Measurements from ENCODE around the gene ZNF74. TPM values are rescaled to one million over a fixed set of nuclear protein-coding genes. Genes with fewer than 3 reads are reported as not detected.
"Not testable (repeated sequence)": the region's sequence is repeated elsewhere in the genome, so short reads cannot be mapped to it uniquely, and the experiment has no call there.

Gene ZNF74
- total RNA-seq, 2 donors from 2014 or later: 8.3 to 11.7 TPM

GRCh38 chr22:20446383-20446970, 52.5 kb downstream of the ZNF74 start:
- Mint-ChIP-seq H3K9me3 (no peaks in the 10 kb centered on the region), H3K27me3 (ENCODE audit: low read depth) (no peaks in the 10 kb centered on the region), H3K4me3 (no peak overlapping the region), H3K36me3 (ENCODE audit: insufficient read depth in 2 of 2) (peaks cover 2 to 6% of the 10 kb centered on the region in 2 donors), H3K27ac (no peak overlapping the region), H3K4me1 (ENCODE audit: low read depth) (no peaks in the 10 kb centered on the region)
- ATAC-seq (replicated peaks in 1 of 2): no peak
- DNase-seq: no peak

- Mint-ChIP-seq H3K4me3 (no peak overlapping the region), H3K27ac (no peak overlapping the region), H3K4me1 (ENCODE audit: low read depth) (no peaks in the 10 kb centered on the region), H3K27me3 (ENCODE audit: low read depth) (no peaks in the 10 kb centered on the region), H3K36me3 (ENCODE audit: insufficient read depth in 2 of 2) (peaks cover 2 to 6% of the 10 kb centered on the region in 2 donors), H3K9me3 (no peaks in the 10 kb centered on the region)
- ATAC-seq (replicated peaks in 1 of 2): no peak
- DNase-seq: no peak
These were observed 54.7 kb downstream of the ZNF74 start for GRCh38 chr22:20448630-20449029.

GRCh38 chr22:20449819-20450550, 56.0 kb downstream of the ZNF74 start:
- no peaks in the 10 kb centered on the region for H3K9me3 Mint-ChIP-seq

GRCh38 chr22:20450551-20450906, 56.6 kb downstream of the ZNF74 start:
- H3K36me3 Mint-ChIP-seq (ENCODE audit: insufficient read depth in 2 of 2): peaks cover 3 to 6% of the 10 kb centered on the region in 2 donors
- no peaks in the 10 kb centered on the region for H3K27me3 Mint-ChIP-seq (ENCODE audit: low read depth)

More at GRCh38 chr22:20449819-20450550, 56.0 kb downstream of the ZNF74 start:
- Mint-ChIP-seq H3K4me1 (ENCODE audit: low read depth) (peaks cover 4% of the 10 kb centered on the region), H3K36me3 (ENCODE audit: insufficient read depth in 2 of 2) (peaks cover 3 to 6% of the 10 kb centered on the region in 2 donors), H3K27ac (no peak overlapping the region), H3K27me3 (ENCODE audit: low read depth) (no peaks in the 10 kb centered on the region), H3K4me3 (no peak overlapping the region)
- no peak for ATAC-seq (replicated peaks in 1 of 2)
- DNase-seq: no peak

GRCh38 chr22:20451129-20451778, 57.3 kb downstream of the ZNF74 start:
- not testable (repeated sequence) for H3K27me3 Mint-ChIP-seq (ENCODE audit: low read depth); ATAC-seq (replicated peaks in 1 of 2); H3K4me3 Mint-ChIP-seq; H3K27ac Mint-ChIP-seq; H3K9me3 Mint-ChIP-seq; DNase-seq
- Mint-ChIP-seq H3K4me1 (ENCODE audit: low read depth) (peaks cover 17% of the 10 kb centered on the region), H3K36me3 (ENCODE audit: insufficient read depth in 2 of 2) (peaks cover 3 to 11% of the 10 kb centered on the region in 2 donors)

More at GRCh38 chr22:20450551-20450906, 56.6 kb downstream of the ZNF74 start:
- DNase-seq (no peak), ATAC-seq (replicated peaks in 1 of 2) (no peak)
- H3K9me3 Mint-ChIP-seq: no peaks in the 10 kb centered on the region
- no peak overlapping the region for H3K4me3 Mint-ChIP-seq
- H3K4me1 Mint-ChIP-seq (ENCODE audit: low read depth): peaks cover 10% of the 10 kb centered on the region
- H3K27ac Mint-ChIP-seq: no peak overlapping the region

GRCh38 chr22:20451920-20452319, 58.0 kb downstream of the ZNF74 start:
- Mint-ChIP-seq H3K27me3 (ENCODE audit: low read depth) (no peaks in the 10 kb centered on the region), H3K27ac (no peak overlapping the region), H3K9me3 (no peaks in the 10 kb centered on the region), H3K36me3 (ENCODE audit: insufficient read depth in 2 of 2) (peaks cover 3 to 7% of the 10 kb centered on the region in 2 donors), H3K4me3 (no peak overlapping the region), H3K4me1 (ENCODE audit: low read depth) (peaks cover 24% of the 10 kb centered on the region)
- DNase-seq: no peak
- no peak for ATAC-seq (replicated peaks in 1 of 2)

- Mint-ChIP-seq H3K27me3 (ENCODE audit: low read depth) (no peaks in the 10 kb centered on the region), H3K36me3 (ENCODE audit: insufficient read depth in 2 of 2) (peaks cover 3 to 7% of the 10 kb centered on the region in 2 donors), H3K27ac (no peak overlapping the region), H3K9me3 (no peaks in the 10 kb centered on the region), H3K4me3 (no peak overlapping the region), H3K4me1 (ENCODE audit: low read depth) (peaks cover 24% of the 10 kb centered on the region)
- DNase-seq (no peak), ATAC-seq (replicated peaks in 1 of 2) (no peak)
These were observed 59.3 kb downstream of the ZNF74 start for GRCh38 chr22:20453222-20453621.

- ATAC-seq (replicated peaks in 1 of 2): no peak
- Mint-ChIP-seq H3K4me1 (ENCODE audit: low read depth) (peaks cover 29% of the 10 kb centered on the region), H3K9me3 (no peaks in the 10 kb centered on the region), H3K27ac (no peak overlapping the region), H3K36me3 (ENCODE audit: insufficient read depth in 2 of 2) (peaks cover 5 to 7% of the 10 kb centered on the region in 2 donors), H3K27me3 (ENCODE audit: low read depth) (no peaks in the 10 kb centered on the region), H3K4me3 (peak overlapping the region in 1 of 2 donors; percentile 44)
- no peak for DNase-seq
These were observed 61.7 kb downstream of the ZNF74 start for GRCh38 chr22:20455709-20456063.

GRCh38 chr22:20456064-20456721, 62.2 kb downstream of the ZNF74 start:
- peaks cover 5 to 7% of the 10 kb centered on the region in 2 donors for H3K36me3 Mint-ChIP-seq (ENCODE audit: insufficient read depth in 2 of 2)
- peak; percentile 76 to 78 for DNase-seq
- no peaks in the 10 kb centered on the region for H3K27me3 Mint-ChIP-seq (ENCODE audit: low read depth)
- H3K27ac Mint-ChIP-seq: no peak overlapping the region
- peaks cover 33% of the 10 kb centered on the region for H3K4me1 Mint-ChIP-seq (ENCODE audit: low read depth)
- H3K9me3 Mint-ChIP-seq: no peaks in the 10 kb centered on the region
- ATAC-seq (replicated peaks in 1 of 2): peak; percentile 89 to 92
- peak overlapping the region; percentile 16 to 44 for H3K4me3 Mint-ChIP-seq

- DNase-seq: no peak
- Mint-ChIP-seq H3K9me3 (no peaks in the 10 kb centered on the region), H3K36me3 (ENCODE audit: insufficient read depth in 2 of 2) (peaks cover 5 to 7% of the 10 kb centered on the region in 2 donors), H3K27ac (no peak overlapping the region), H3K27me3 (ENCODE audit: low read depth) (no peaks in the 10 kb centered on the region), H3K4me3 (no peak overlapping the region), H3K4me1 (ENCODE audit: low read depth) (peaks cover 33% of the 10 kb centered on the region)
- ATAC-seq (replicated peaks in 1 of 2): no peak
These were observed 62.7 kb downstream of the ZNF74 start for GRCh38 chr22:20456722-20457076.

- Mint-ChIP-seq H3K27ac (no peak overlapping the region), H3K4me1 (ENCODE audit: low read depth) (peaks cover 37% of the 10 kb centered on the region), H3K4me3 (no peak overlapping the region), H3K27me3 (ENCODE audit: low read depth) (no peaks in the 10 kb centered on the region), H3K9me3 (no peaks in the 10 kb centered on the region), H3K36me3 (ENCODE audit: insufficient read depth in 2 of 2) (peaks cover 5 to 7% of the 10 kb centered on the region in 2 donors)
- ATAC-seq (replicated peaks in 1 of 2) (no peak), DNase-seq (no peak)
These were observed 63.7 kb downstream of the ZNF74 start for GRCh38 chr22:20457506-20458240.

Data from activated T-cell treated with anti-CD3 and anti-CD28 coated beads, Interleukin-2, amount 50 U/mL, for 72 hours (primary cell).